H1 (cell line): ENCODE data around the gene ADA. TPM values are rescaled to one million over a fixed set of nuclear protein-coding genes. Genes with fewer than 3 reads are reported as not detected.

Source experiments
- CTCF ChIA-PET: fragments of 300-600 bp; sonication (Branson Sonifier 250); formaldehyde crosslinking; loops from one replicate; lab custom pipeline; 2021; ENCODE audit not compliant: partially characterized antibody; lab: Charles Lee
- POLR2A ChIA-PET: fragments of 300-600 bp; sonication (Branson Sonifier 250); formaldehyde crosslinking; loops from one replicate; lab custom pipeline; 2021; ENCODE audit warnings: inconsistent platforms; ENCODE audit not compliant: partially characterized antibody; lab: Charles Lee
- DNase-seq, 2 experiments: peaks; one replicate each; pipeline versions ENCODE4 v3.0.0 to v3.0.0-alpha.2; 2010 to 2022; ENCODE audit warnings: low spot score in 2 of 2, low read depth in 1 of 2, mixed read lengths in 1 of 2
- FAIRE-seq: peaks from 2 replicates; lab custom pipeline; 2011; peaks lifted over from hg19 to GRCh38; lab: Jason Lieb, UNC
- H2AFZ ChIP-seq: 2 replicates; pipeline ENCODE4 v1.8.1; 2012; ENCODE audit warnings: low read length, inconsistent platforms
- H2AK5ac ChIP-seq: 2 replicates; pipeline ENCODE4 v1.6.1; 2013; ENCODE audit warnings: low read depth, low read length
- H2BK120ac ChIP-seq: replicated peaks from 2 replicates; pipeline ENCODE3; 2013; ENCODE audit warnings: low read depth, low read length, inconsistent platforms
- H2BK12ac ChIP-seq: 2 replicates; pipeline ENCODE4 v1.6.1; 2013; ENCODE audit warnings: low read depth, low read length
- H2BK15ac ChIP-seq: 2 replicates; pipeline ENCODE4 v1.6.1; 2013; ENCODE audit warnings: low read length
- H2BK20ac ChIP-seq: 2 replicates; pipeline ENCODE4 v1.6.1; 2013; ENCODE audit warnings: low read length
- H2BK5ac ChIP-seq: 2 replicates; pipeline ENCODE4 v1.6.1; 2013; ENCODE audit warnings: low read depth, low read length
- H3K14ac ChIP-seq: 2 replicates; pipeline ENCODE4 v1.6.1; 2013; ENCODE audit warnings: inconsistent platforms; ENCODE audit not compliant: insufficient read length
- H3K18ac ChIP-seq: 2 replicates; pipeline ENCODE4 v1.6.1; 2013; ENCODE audit warnings: low read length; ENCODE audit errors: extremely low read depth
- H3K23ac ChIP-seq: 2 replicates; pipeline ENCODE4 v1.6.1; 2013; ENCODE audit warnings: inconsistent platforms; ENCODE audit not compliant: insufficient read length
- H3K23me2 ChIP-seq: 2 replicates; pipeline ENCODE4 v1.6.1; 2013; ENCODE audit warnings: low read depth, low read length
- H3K27ac ChIP-seq: 2 replicates; pipeline ENCODE4 v1.6.1; 2011; ENCODE audit warnings: low read depth, low read length, inconsistent platforms
- H3K27me3 ChIP-seq, 4 experiments: replicated peaks in 1 of 4; 1 replicate in 1 of 4; 2 replicates in 3 of 4; pipeline versions ENCODE4 v1.6.1 to v1.8.1; 2011 to 2013; ENCODE audit warnings: low read length in 3 of 4, mild to moderate bottlenecking in 3 of 4, inconsistent platforms in 2 of 4, mixed read lengths in 2 of 4, moderate library complexity in 1 of 4; ENCODE audit not compliant: control insufficient read depth in 3 of 4, insufficient read depth in 3 of 4; ENCODE audit errors: extremely low read depth in 1 of 4
- H3K36me3 ChIP-seq, 4 experiments: 2 replicates each; pipeline versions ENCODE4 v1.6.1 to v1.8.1; 2011 to 2013; ENCODE audit warnings: mild to moderate bottlenecking in 4 of 4, low read length in 3 of 4, moderate library complexity in 2 of 4, control low read depth in 1 of 4, inconsistent platforms in 1 of 4; ENCODE audit not compliant: insufficient read depth in 4 of 4, control insufficient read depth in 2 of 4
- H3K4ac ChIP-seq: replicated peaks from 2 replicates; pipeline ENCODE3; 2013; ENCODE audit warnings: low read length, low read depth, mixed read lengths, inconsistent platforms; ENCODE audit not compliant: insufficient read length
- H3K4me1 ChIP-seq, 4 experiments: replicated peaks in 1 of 4; 1 replicate in 1 of 4; 2 replicates in 3 of 4; pipeline versions ENCODE4 v1.6.1 to v1.8.1; 2011 to 2013; ENCODE audit warnings: low read length in 3 of 4, inconsistent platforms in 2 of 4, mixed read lengths in 1 of 4; ENCODE audit not compliant: insufficient read depth in 4 of 4, control insufficient read depth in 3 of 4
- H3K4me2 ChIP-seq, 2 experiments: 2 replicates each; pipeline versions ENCODE4 v1.6.1 to v1.8.1; 2011 to 2013; ENCODE audit warnings: low read depth in 2 of 2, low read length in 2 of 2, control low read depth in 1 of 2, inconsistent platforms in 1 of 2, mild to moderate bottlenecking in 1 of 2; ENCODE audit not compliant: insufficient read depth in 1 of 2
- H3K4me3 ChIP-seq, 4 experiments: fragments of 200-600, 300-600 bp in 1 of 4; sonication (generic), shearing (Covaris generic), sonication (Bioruptor Twin) in 1 of 4; 2 replicates each; pipeline versions ENCODE4 v1.5.1 to v1.8.1; 2011 to 2016; ENCODE audit warnings: low read length in 4 of 4, low read depth in 3 of 4, control low read depth in 2 of 4, inconsistent platforms in 2 of 4, mild to moderate bottlenecking in 2 of 4, mixed read lengths in 1 of 4, moderate library complexity in 1 of 4; ENCODE audit not compliant: insufficient read depth in 2 of 4; ENCODE audit errors: extremely low read depth in 1 of 4
- H3K56ac ChIP-seq: replicated peaks from 2 replicates; pipeline ENCODE3; 2013; ENCODE audit warnings: low read depth, mild to moderate bottlenecking, mixed read lengths, low read length, inconsistent platforms; ENCODE audit not compliant: insufficient read length
- H3K79me1 ChIP-seq: 2 replicates; pipeline ENCODE4 v1.6.1; 2013; ENCODE audit warnings: low read depth, low read length, control low read depth
- H3K79me2 ChIP-seq, 2 experiments: 2 replicates each; pipeline versions ENCODE4 v1.6.1 to v1.8.1; 2012 to 2013; ENCODE audit warnings: low read length in 2 of 2, mild to moderate bottlenecking in 2 of 2, inconsistent platforms in 1 of 2; ENCODE audit not compliant: insufficient read depth in 2 of 2, control insufficient read depth in 1 of 2
- H3K9ac ChIP-seq, 4 experiments: replicated peaks in 1 of 4; 1 replicate in 1 of 4; 2 replicates in 3 of 4; pipeline versions ENCODE4 v1.6.1 to v1.8.1; 2011 to 2013; ENCODE audit warnings: low read depth in 3 of 4, low read length in 3 of 4, control low read depth in 2 of 4, mild to moderate bottlenecking in 2 of 4, moderate library complexity in 2 of 4, inconsistent platforms in 1 of 4; ENCODE audit errors: extremely low read depth in 1 of 4
- H3K9me3 ChIP-seq, 2 experiments: 2 replicates each; pipeline versions ENCODE4 v1.6.1 to v1.8.1; 2012 to 2013; ENCODE audit warnings: mild to moderate bottlenecking in 2 of 2, moderate library complexity in 2 of 2, control low read depth in 1 of 2, inconsistent platforms in 1 of 2, low read depth in 1 of 2, low read length in 1 of 2, mixed read lengths in 1 of 2; ENCODE audit not compliant: insufficient read depth in 2 of 2
- H4K20me1 ChIP-seq, 2 experiments: replicated peaks in 1 of 2; 2 replicates each; pipeline versions ENCODE3 to v1.8.1; 2011 to 2013; ENCODE audit warnings: inconsistent platforms in 2 of 2, low read length in 2 of 2, mild to moderate bottlenecking in 1 of 2; ENCODE audit not compliant: insufficient read depth in 2 of 2, control insufficient read depth in 1 of 2
- H4K5ac ChIP-seq: 2 replicates; pipeline ENCODE4 v1.6.1; 2013; ENCODE audit warnings: low read length, low read depth, mixed read lengths, inconsistent platforms; ENCODE audit not compliant: insufficient read length
- H4K8ac ChIP-seq: 2 replicates; pipeline ENCODE4 v1.8.0; 2013; ENCODE audit warnings: mild to moderate bottlenecking, moderate library complexity, low read length, inconsistent platforms; ENCODE audit not compliant: insufficient read depth; ENCODE audit errors: extremely low read depth
- H4K91ac ChIP-seq: replicated peaks from 2 replicates; pipeline ENCODE3; 2013; ENCODE audit warnings: low read length, mixed read lengths, inconsistent platforms; ENCODE audit not compliant: insufficient read length
- BRCA1 ChIP-seq: IDR thresholded peaks from 2 replicates; pipeline ENCODE4 v1.6.1; 2012; ENCODE audit warnings: low read depth, low read length, improper control_type of control experiment
- CEBPB ChIP-seq: IDR thresholded peaks from 2 replicates; pipeline ENCODE4 v1.6.1; 2012; ENCODE audit warnings: low read depth, low read length
- CHD1 ChIP-seq: IDR thresholded peaks from 2 replicates; pipeline ENCODE4 v1.6.1; 2012; ENCODE audit warnings: low read depth, low read length, improper control_type of control experiment
- FOSL1 ChIP-seq: IDR thresholded peaks from 2 replicates; pipeline ENCODE4 v1.6.1; 2011; ENCODE audit warnings: mild to moderate bottlenecking, low read depth, low read length, moderate library complexity; ENCODE audit not compliant: insufficient read depth
- GABPA ChIP-seq: IDR thresholded peaks from 2 replicates; pipeline ENCODE4 v1.6.1; 2011; ENCODE audit warnings: mild to moderate bottlenecking, low read length, moderate library complexity, borderline replicate concordance; ENCODE audit not compliant: insufficient read depth
- KDM5A ChIP-seq: fragments of 200-600 bp; IDR thresholded peaks from 2 replicates; pipeline ENCODE4 v1.7.1; 2012; ENCODE audit warnings: mild to moderate bottlenecking, low read length, inconsistent platforms, mixed read lengths
- MAFK ChIP-seq: IDR thresholded peaks from 2 replicates; pipeline ENCODE4 v1.6.1; 2012; ENCODE audit warnings: low read depth, mild to moderate bottlenecking, improper control_type of control experiment, low read length
- NRF1 ChIP-seq: IDR thresholded peaks from 2 replicates; pipeline ENCODE4 v1.6.1; 2011; ENCODE audit warnings: mild to moderate bottlenecking, low read depth, low read length, improper control_type of control experiment
- RAD21 ChIP-seq, 2 experiments: IDR thresholded peaks in 1 of 2; conservative IDR thresholded peaks in 1 of 2; 2 replicates each; pipeline ENCODE4 v1.6.1; 2011; ENCODE audit warnings: low read depth in 2 of 2, low read length in 2 of 2, improper control_type of control experiment in 1 of 2, inconsistent platforms in 1 of 2, mild to moderate bottlenecking in 1 of 2, moderate library complexity in 1 of 2
- SP2 ChIP-seq: IDR thresholded peaks from 2 replicates; pipeline ENCODE4 v1.6.1; 2012; ENCODE audit warnings: mild to moderate bottlenecking, low read length, inconsistent platforms
- TCF12 ChIP-seq: IDR thresholded peaks from 2 replicates; pipeline ENCODE4 v1.6.1; 2011; ENCODE audit warnings: low read depth, mild to moderate bottlenecking, low read length
- YY1 ChIP-seq: IDR thresholded peaks from 2 replicates; pipeline ENCODE4 v1.6.1; 2011; ENCODE audit warnings: low read depth, mild to moderate bottlenecking, low read length
- WGBS, 2 experiments: shearing (Covaris generic) in 1 of 2; methylation state at CpG; one replicate each; pipeline versions ENCODE4 v1.1.6 to v1.1.7; 2013 to 2015; ENCODE audit warnings: low lambda C conversion rate in 2 of 2, mixed read lengths in 2 of 2, inconsistent platforms in 1 of 2, low coverage in 1 of 2, missing lambda C conversion rate in 1 of 2; ENCODE audit not compliant: insufficient replicate concordance in 2 of 2, insufficient coverage in 1 of 2, insufficient read length in 1 of 2; ENCODE audit errors: extremely low coverage in 1 of 2, missing lambda C conversion rate in 1 of 2; 5-methylcytosine and 5-hydroxymethylcytosine counted together
- polyA plus RNA-seq, 7 experiments: library from polyadenylated mRNA; depleted of rRNA in 3 of 7; stranded (reverse) in 5 of 7; unstranded in 2 of 7; fragments of >200 nt in 5 of 7; fragments of 200-250 nt in 2 of 7; gene quantifications; 1 replicate in 5 of 7; 2 replicates in 1 of 7; 4 replicates in 1 of 7; pipeline versions ENCODE4 v1.2.1 to v1.2.3, GENCODE V29; 2011 to 2013; ENCODE audit warnings: missing spikeins in 2 of 7, mixed read lengths in 2 of 7
- total RNA-seq: library from RNA; stranded (reverse); fragmentation: NEBNext Ultra II Directional; extraction: Animal tissue kit (Norgen Biotek cat#: 25700); gene quantifications from 2 replicates; pipeline ENCODE4 v1.2.1, GENCODE V29; 2021
- TF ChIP-seq, protein P1 (sequence below): IDR thresholded peaks from 2 replicates; pipeline ENCODE4 v1.6.1; 2012; ENCODE audit warnings: inconsistent platforms

Gene ADA
- total and polyA plus RNA-seq, 2 of the 8 experiments (the other 6 are each of a cell fraction or from before 2014, with no cell fraction given): 19.9 to 32.8 TPM

DNA sequence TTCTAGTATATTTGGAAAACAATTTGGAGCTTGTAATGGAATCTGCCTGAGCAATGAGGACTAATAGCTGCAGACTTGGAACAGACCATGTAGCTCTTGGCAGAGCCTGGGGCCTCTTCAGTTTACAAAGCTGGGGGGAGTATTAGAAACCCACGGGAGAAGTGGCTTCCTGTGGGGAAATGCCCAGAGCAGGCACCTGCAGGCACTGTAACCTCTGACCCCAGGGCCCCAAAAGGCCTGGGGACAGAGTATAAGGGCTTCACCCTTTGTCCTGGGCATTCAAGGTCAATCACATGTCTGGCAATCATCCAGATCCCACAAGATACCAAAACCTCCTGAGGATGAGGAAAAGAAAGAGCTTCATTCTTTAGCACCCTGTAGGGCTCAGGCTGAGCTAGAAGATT, 49.7 kb downstream of the ADA start:
- no peak for FAIRE-seq
- no peak overlapping the region for H3K4me2 ChIP-seq
- H3K9me3 ChIP-seq: no peaks in the 10 kb centered on the region
- H3K27ac ChIP-seq: no peak overlapping the region
- DNase-seq: no peak
- no peak overlapping the region for H2BK120ac ChIP-seq
- no peak overlapping the region for H3K18ac ChIP-seq
- POLR2A ChIA-PET: no interaction called here
- no peak overlapping the region for H4K5ac ChIP-seq
- no peak overlapping the region for H2BK20ac ChIP-seq
- no peaks in the 10 kb centered on the region for H4K20me1 ChIP-seq
- no peaks in the 10 kb centered on the region for H3K23me2 ChIP-seq
- 67% methylated on average over 1 of the region's 1 CpG; no CpG with 5 or more reads in 1 of the 2 experiments for WGBS, 2 experiments
- no peaks in the 10 kb centered on the region for H3K36me3 ChIP-seq
- H3K4me3 ChIP-seq: no peak overlapping the region
- H3K27me3 ChIP-seq: no peaks in the 10 kb centered on the region; a peak in 1 of 7 replicates
- H3K23ac ChIP-seq: no peak overlapping the region
- no peak overlapping the region for H3K4ac ChIP-seq
- no peaks in the 10 kb centered on the region for H3K79me1 ChIP-seq
- H3K4me1 ChIP-seq: peaks cover 9 to 14% (median 11%) of the 10 kb centered on the region in 4 experiments; a peak in 6 of 7 replicates
- no peak overlapping the region for H3K9ac ChIP-seq
- no peak overlapping the region for H2AFZ ChIP-seq
- H3K56ac ChIP-seq: no peak overlapping the region
- no peak overlapping the region for H2BK15ac ChIP-seq
- H4K91ac ChIP-seq: no peak overlapping the region
- H2AK5ac ChIP-seq: no peak overlapping the region
- no peak overlapping the region for H4K8ac ChIP-seq
- no peaks in the 10 kb centered on the region for H3K79me2 ChIP-seq
- H3K14ac ChIP-seq: no peak overlapping the region
- H2BK5ac ChIP-seq: no peak overlapping the region
- CTCF ChIA-PET: interaction anchor here (0.7 to 4.3 kb wide), 11 partner anchors 9 to 385 kb away, joined by 3 to 18 read pairs (median 5); no protein-coding TSS in a partner anchor
- no peak overlapping the region for H2BK12ac ChIP-seq
- TF ChIP-seq KDM5A (no peak), NRF1 (no peak), SP2 (no peak), CHD1 (no peak), MAFK (no peak), YY1 (no peak), CEBPB (no peak), TCF12 (no peak), GABPA (no peak), FOSL1 (no peak), BRCA1 (no peak), RAD21 (IDR thresholded peaks at IDR 0.05 in 1 of 2, conservative IDR thresholded peaks at IDR 0.05 in 1 of 2; ENCODE audit: low read depth in 2 of 2, low read length in 2 of 2) (no peak)
- TF ChIP-seq, protein P1, sequence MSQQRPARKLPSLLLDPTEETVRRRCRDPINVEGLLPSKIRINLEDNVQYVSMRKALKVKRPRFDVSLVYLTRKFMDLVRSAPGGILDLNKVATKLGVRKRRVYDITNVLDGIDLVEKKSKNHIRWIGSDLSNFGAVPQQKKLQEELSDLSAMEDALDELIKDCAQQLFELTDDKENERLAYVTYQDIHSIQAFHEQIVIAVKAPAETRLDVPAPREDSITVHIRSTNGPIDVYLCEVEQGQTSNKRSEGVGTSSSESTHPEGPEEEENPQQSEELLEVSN: no peak
